ENCODE results near the gene ULK4.
"Not testable (repeated sequence)": the region's sequence is repeated elsewhere in the genome, so short reads cannot be mapped to it uniquely, and the experiment has no call there.

DNA sequence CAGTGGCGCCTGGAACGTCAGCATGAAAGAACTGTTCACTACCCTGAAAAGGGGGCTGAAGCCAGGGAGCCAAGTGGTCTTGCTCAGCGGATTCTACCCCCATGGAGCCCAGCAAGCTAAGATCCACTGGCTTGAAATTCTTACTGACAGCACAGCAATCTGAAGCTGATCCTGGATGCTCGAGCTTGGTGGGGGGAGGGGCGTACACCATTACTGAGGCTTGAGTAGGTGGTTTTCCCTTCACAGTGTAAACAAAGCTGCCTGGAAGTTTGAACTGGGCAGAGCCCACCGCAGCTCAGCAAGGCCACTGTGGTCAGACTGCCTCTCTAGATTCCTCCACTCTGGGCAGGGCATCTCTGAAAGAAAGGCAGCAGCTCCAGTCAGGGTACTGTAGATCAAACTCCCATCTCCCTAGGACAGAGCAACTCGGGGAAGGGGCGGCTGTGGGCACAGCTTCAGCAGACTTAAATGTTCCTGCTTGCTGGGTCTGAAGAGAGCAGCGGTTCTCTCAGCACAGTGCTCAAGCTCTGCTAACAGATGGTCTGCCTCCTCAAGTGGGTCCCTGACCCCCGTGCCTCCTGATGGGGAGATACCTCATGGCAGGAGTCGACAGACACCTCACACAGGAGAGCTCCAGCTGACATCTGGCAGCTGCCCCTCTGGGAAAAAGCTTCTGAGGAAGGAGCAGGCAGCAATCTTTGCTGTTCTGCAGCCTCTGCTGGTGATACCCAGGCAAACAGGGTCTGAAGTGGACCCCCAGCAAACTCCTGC is 591.0 kb downstream of the ULK4 start:
- TF ChIP-seq POLR2A (IDR thresholded peaks at IDR 0.05) = not testable (repeated sequence)
- TF ChIP-seq, protein P1, sequence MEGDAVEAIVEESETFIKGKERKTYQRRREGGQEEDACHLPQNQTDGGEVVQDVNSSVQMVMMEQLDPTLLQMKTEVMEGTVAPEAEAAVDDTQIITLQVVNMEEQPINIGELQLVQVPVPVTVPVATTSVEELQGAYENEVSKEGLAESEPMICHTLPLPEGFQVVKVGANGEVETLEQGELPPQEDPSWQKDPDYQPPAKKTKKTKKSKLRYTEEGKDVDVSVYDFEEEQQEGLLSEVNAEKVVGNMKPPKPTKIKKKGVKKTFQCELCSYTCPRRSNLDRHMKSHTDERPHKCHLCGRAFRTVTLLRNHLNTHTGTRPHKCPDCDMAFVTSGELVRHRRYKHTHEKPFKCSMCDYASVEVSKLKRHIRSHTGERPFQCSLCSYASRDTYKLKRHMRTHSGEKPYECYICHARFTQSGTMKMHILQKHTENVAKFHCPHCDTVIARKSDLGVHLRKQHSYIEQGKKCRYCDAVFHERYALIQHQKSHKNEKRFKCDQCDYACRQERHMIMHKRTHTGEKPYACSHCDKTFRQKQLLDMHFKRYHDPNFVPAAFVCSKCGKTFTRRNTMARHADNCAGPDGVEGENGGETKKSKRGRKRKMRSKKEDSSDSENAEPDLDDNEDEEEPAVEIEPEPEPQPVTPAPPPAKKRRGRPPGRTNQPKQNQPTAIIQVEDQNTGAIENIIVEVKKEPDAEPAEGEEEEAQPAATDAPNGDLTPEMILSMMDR (IDR thresholded peaks at IDR 0.05) = not testable (repeated sequence)
